ENCODE measurements around the gene FCRL5.

FCRL5 gene

GRCh38 chr1:157523774-157524493 lies 28.4 kb downstream of the FCRL5 start:
- no peak for DNase-seq

GRCh38 chr1:157521056-157521455 lies 31.3 kb downstream of the FCRL5 start:
- no peak for DNase-seq

GRCh38 chr1:157520386-157520935 lies 31.9 kb downstream of the FCRL5 start:
- DNase-seq = no peak

- DNase-seq = no peak
Observed at GRCh38 chr1:157519451-157519850, 32.9 kb downstream of the FCRL5 start.

- DNase-seq = no peak
Observed at GRCh38 chr1:157517016-157517415, 35.3 kb downstream of the FCRL5 start.

- DNase-seq = no peak
Observed at GRCh38 chr1:157515709-157516108, 36.6 kb downstream of the FCRL5 start.

GRCh38 chr1:157515141-157515540 lies 37.2 kb downstream of the FCRL5 start:
- DNase-seq = no peak

GRCh38 chr1:157512036-157512969 lies 40.0 kb downstream of the FCRL5 start:
- DNase-seq = no peak

GRCh38 chr1:157509546-157510232 lies 42.6 kb downstream of the FCRL5 start:
- DNase-seq = no peak

- DNase-seq = no peak
Observed at GRCh38 chr1:157505481-157506272, 46.6 kb downstream of the FCRL5 start.

- no peak for DNase-seq
Observed at GRCh38 chr1:157504646-157505045, 47.7 kb downstream of the FCRL5 start.

GRCh38 chr1:157499521-157499920 lies 52.8 kb downstream of the FCRL5 start:
- DNase-seq = no peak

GRCh38 chr1:157498736-157499090 lies 53.6 kb downstream of the FCRL5 start:
- no peak for DNase-seq

GRCh38 chr1:157497987-157498735 lies 54.2 kb downstream of the FCRL5 start:
- DNase-seq = no peak

- DNase-seq = no peak
Observed at GRCh38 chr1:157497284-157497683, 55.0 kb downstream of the FCRL5 start.

- DNase-seq = peak; percentile 32
Observed at GRCh38 chr1:157496121-157496526, 56.2 kb downstream of the FCRL5 start.

- no peak for DNase-seq
Observed at GRCh38 chr1:157495285-157495684, 57.0 kb downstream of the FCRL5 start.

- no peak for DNase-seq
Observed at GRCh38 chr1:157494093-157494492, 58.2 kb downstream of the FCRL5 start.

GRCh38 chr1:157490467-157491165 lies 61.7 kb downstream of the FCRL5 start:
- DNase-seq = peak; percentile 33

- no peak for DNase-seq
Observed at GRCh38 chr1:157488156-157488555, 64.2 kb downstream of the FCRL5 start.

- no peak for DNase-seq
Observed at GRCh38 chr1:157487504-157487903, 64.8 kb downstream of the FCRL5 start.

Data from activated gamma-delta T cell treated with Interleukin-2 at 50 U/mL for 16 hours (primary cell).